A673 (cell line): ENCODE results near the gene TNS3. TPM values are rescaled to one million over a fixed set of nuclear protein-coding genes. Genes with fewer than 3 reads are reported as not detected.

Experiments
- BruUV-seq: library from RNA; stranded (reverse); fragments of 400-500 nt; replicated peaks from 2 replicates; lab custom pipeline; 2021; lab: Mats Ljungman, UMichigan
- CTCF ChIA-PET: fragments of 300-600 bp; sonication (Branson Sonifier 250); formaldehyde crosslinking; loops from one replicate; lab custom pipeline; 2022; ENCODE audit warnings: antibody characterized with exemption; lab: Charles Lee
- POLR2A ChIA-PET: fragments of 300-600 bp; sonication (Branson Sonifier 250); formaldehyde crosslinking; loops from one replicate; lab custom pipeline; 2022; ENCODE audit warnings: antibody characterized with exemption; ENCODE audit not compliant: low non-redundant PET; lab: Charles Lee
- DNase-seq: peaks from one replicate; pipeline ENCODE4 v3.0.0-alpha.2; 2015; ENCODE audit warnings: low spot score
- H3K27ac ChIP-seq: fragments of 200-600 bp; sonication (generic); 2 replicates; pipeline ENCODE4 v1.5.1; 2016; ENCODE audit warnings: mixed run types, low read depth, mild to moderate bottlenecking, mixed read lengths, antibody characterized with exemption, low read length; ENCODE audit not compliant: poor library complexity, severe bottlenecking
- H3K27me3 ChIP-seq: fragments of 200-600 bp; sonication (generic); replicated peaks from 2 replicates; pipeline ENCODE4 v1.6.1; 2017; ENCODE audit warnings: mixed run types, low read depth, mild to moderate bottlenecking, mixed read lengths, antibody characterized with exemption, low read length; ENCODE audit not compliant: insufficient read depth, poor library complexity
- H3K36me3 ChIP-seq: fragments of 200-600 bp; sonication (generic); 2 replicates; pipeline ENCODE4 v1.6.1; 2016; ENCODE audit warnings: mixed run types, mild to moderate bottlenecking, mixed read lengths, antibody characterized with exemption, low read length; ENCODE audit not compliant: insufficient read depth, poor library complexity, severe bottlenecking
- H3K4me1 ChIP-seq: fragments of 200-600 bp; sonication (generic); 2 replicates; pipeline ENCODE4 v1.6.1; 2017; ENCODE audit warnings: mixed run types, mild to moderate bottlenecking, mixed read lengths, antibody characterized with exemption, low read length; ENCODE audit not compliant: insufficient read depth, poor library complexity, severe bottlenecking
- H3K4me3 ChIP-seq: fragments of 200-600 bp; sonication (generic); 2 replicates; pipeline ENCODE4 v1.5.1; 2016; ENCODE audit warnings: low read depth, mixed run types, mild to moderate bottlenecking, mixed read lengths, low read length; ENCODE audit not compliant: poor library complexity, severe bottlenecking
- H3K9me3 ChIP-seq: fragments of 200-600 bp; sonication (generic); 2 replicates; pipeline ENCODE4 v1.6.1; 2016; ENCODE audit warnings: mixed run types, low read depth, mild to moderate bottlenecking, mixed read lengths, antibody characterized with exemption, low read length; ENCODE audit not compliant: poor library complexity, severe bottlenecking
- CTCF ChIP-seq: fragments of 300-800, 200-600 bp; sonication (generic); conservative IDR thresholded peaks from 2 replicates; pipeline ENCODE4 v1.5.1; 2017; ENCODE audit warnings: low read depth, mild to moderate bottlenecking, antibody characterized with exemption, low read length, moderate library complexity, mixed read lengths
- EZH2 ChIP-seq: fragments of 200-600 bp; sonication (generic); IDR thresholded peaks from 2 replicates; pipeline ENCODE4 v1.6.1; 2017; ENCODE audit warnings: borderline replicate concordance, low read depth, mild to moderate bottlenecking, mixed read lengths, antibody characterized with exemption, low read length; ENCODE audit not compliant: poor library complexity, severe bottlenecking
- intact Hi-C: fragments of 100-400 bp; cut with micrococcal nuclease; formaldehyde crosslinking; loops from one replicate; pipeline ENCODE4 v1.10.0; 2022; ENCODE audit not compliant: unreplicated experiment
- total RNA-seq: library from RNA; stranded (reverse); gene quantifications from 2 replicates; pipeline ENCODE4 v1.2.3, GENCODE V29; 2021

TNS3 gene
- total RNA-seq, 1 experiment from 2014 or later, result not detected

- Histone ChIP-seq H3K36me3 (no peaks in the 10 kb centered on the region), H3K4me1 (no peaks in the 10 kb centered on the region), H3K4me3 (no peak overlapping the region), H3K27ac (no peak overlapping the region), H3K27me3 (peaks cover 4% of the 10 kb centered on the region), H3K9me3 (no peaks in the 10 kb centered on the region)
- no peak for TF ChIP-seq EZH2
- TF ChIP-seq CTCF, result no peak
- POLR2A ChIA-PET, result no interaction called here
- no peak for DNase-seq
- no TSS peak for BruUV-seq
- intact Hi-C loops, result no loop called here
- CTCF ChIA-PET, result no interaction called here
Measured at GRCh38 chr7:47588704-47589225, 6.9 kb upstream of the TNS3 start.

GRCh38 chr7:47587976-47588375, 6.1 kb upstream of the TNS3 start:
- Histone ChIP-seq H3K27me3 (peaks cover 11% of the 10 kb centered on the region), H3K27ac (no peak overlapping the region), H3K9me3 (no peaks in the 10 kb centered on the region), H3K4me3 (no peak overlapping the region), H3K4me1 (no peaks in the 10 kb centered on the region), H3K36me3 (no peaks in the 10 kb centered on the region)
- POLR2A ChIA-PET, result no interaction called here
- intact Hi-C loops, result no loop called here
- no TSS peak for BruUV-seq
- CTCF ChIA-PET, result no interaction called here
- DNase-seq, result no peak
- no peak for TF ChIP-seq CTCF
- TF ChIP-seq EZH2, result no peak

- peaks cover 17% of the 10 kb centered on the region for H3K27me3 ChIP-seq
- ChIA-PET CTCF (no interaction called here), POLR2A (no interaction called here)
- H3K9me3 ChIP-seq, result no peaks in the 10 kb centered on the region
- intact Hi-C loops, result no loop called here
- no peak overlapping the region for H3K4me3 ChIP-seq
- H3K36me3 ChIP-seq, result no peaks in the 10 kb centered on the region
- H3K27ac ChIP-seq, result no peak overlapping the region
- BruUV-seq, result no TSS peak
- DNase-seq, result no peak
- no peak for TF ChIP-seq EZH2
- no peak for TF ChIP-seq CTCF
- H3K4me1 ChIP-seq, result no peaks in the 10 kb centered on the region
Measured at GRCh38 chr7:47587351-47587750, 5.4 kb upstream of the TNS3 start.
